DLD1 (cell line): Measurements from ENCODE around the gene PAK1IP1.
"Not testable (repeated sequence)": the region's sequence is repeated elsewhere in the genome, so short reads cannot be mapped to it uniquely, and the experiment has no call there.

Experiments used
- in situ Hi-C: cut with HindIII; loops from 2 replicates; pipeline ENCODE4 v1.10.0; 2017; ENCODE audit warnings: low sequenced_read_pairs

Gene PAK1IP1

GRCh38 chr6:10690651-10691445 is 3.9 kb upstream of the PAK1IP1 start:
- in situ Hi-C loops: no loop called here

DNA sequence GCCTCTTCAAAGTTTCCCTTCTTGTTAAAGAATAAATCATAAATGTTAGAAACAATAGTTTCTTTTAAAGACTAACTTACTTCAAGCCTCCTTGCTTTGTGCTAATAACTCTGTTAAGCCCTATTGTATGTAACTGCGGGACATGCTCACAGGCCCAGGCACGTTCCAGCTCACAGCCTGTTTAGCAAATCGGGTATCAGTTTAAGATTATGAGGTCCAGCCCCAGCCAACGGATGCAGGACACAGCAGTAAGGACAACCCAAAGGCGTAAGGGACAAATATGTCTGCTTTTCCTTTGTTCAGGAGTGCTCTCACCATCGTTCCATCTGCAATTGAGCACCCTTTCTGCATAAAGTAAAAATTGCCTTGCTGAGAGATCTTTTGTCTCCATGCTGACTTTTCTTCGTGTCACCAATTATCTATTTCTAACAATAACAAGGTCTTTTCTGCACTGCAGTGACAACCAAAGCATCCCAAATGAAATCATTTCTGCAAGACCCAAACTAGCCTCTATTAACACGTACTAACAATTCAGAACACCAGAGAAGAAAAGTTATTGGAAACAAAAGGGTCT is 1.7 kb upstream of the PAK1IP1 start:
- in situ Hi-C loops: no loop called here

GRCh38 chr6:10695086-10695657 is 400 bp downstream of the PAK1IP1 start:
- in situ Hi-C loops: no loop called here

- in situ Hi-C loops: no loop called here
Measured at GRCh38 chr6:10696655-10697054, 1.9 kb downstream of the PAK1IP1 start.

DNA sequence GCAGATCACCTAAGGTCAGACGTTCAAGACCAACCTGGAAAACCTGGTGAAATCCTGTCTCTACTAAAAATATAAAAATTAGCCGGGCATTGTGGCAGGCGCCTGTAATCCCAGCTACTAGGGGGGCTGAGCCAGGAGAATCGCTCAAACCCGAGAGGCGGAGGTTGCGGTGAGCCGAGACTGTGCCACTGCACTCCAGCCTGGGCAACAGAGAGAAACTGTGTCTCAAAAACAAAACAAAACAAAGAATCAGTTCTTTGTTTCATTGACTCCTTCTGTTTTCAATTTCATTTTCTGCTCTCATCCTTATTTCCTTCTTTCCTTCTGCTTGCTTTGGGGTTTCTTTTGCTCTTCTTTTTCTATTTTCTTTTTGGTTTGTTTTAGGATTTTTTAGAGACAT is 19.2 kb downstream of the PAK1IP1 start:
- in situ Hi-C loops: no loop called here

DNA sequence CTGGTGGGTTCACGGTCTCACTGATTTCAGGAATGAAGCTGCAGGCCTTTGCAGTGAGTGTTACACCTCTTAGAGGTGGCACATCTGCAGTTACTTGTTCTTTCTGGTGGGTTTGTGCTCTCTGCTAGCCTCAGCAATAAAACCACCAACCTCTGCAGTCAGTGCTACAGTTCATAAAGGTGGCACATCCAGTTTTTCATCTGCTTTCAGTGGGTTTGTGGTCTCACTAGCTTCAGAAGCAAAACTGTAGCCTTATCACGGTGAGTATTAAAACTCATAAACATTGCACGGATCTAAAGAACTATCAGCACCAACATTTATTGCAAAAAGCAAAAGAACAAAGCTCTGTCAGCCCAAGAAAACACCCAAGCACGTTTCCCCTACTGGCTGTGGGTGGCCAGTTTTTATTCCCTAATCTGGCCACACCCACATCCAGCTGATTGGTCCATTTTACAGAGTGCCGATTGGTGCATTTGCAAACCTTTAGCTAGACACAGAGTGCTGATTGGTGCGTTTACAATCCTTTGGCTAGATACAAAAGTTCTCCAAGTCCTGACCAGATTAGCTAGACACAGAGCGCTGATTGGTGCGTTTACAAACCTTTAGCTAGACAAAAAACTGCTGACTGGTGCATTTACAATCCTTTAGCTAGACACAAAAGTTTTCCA is 24.7 kb downstream of the PAK1IP1 start:
- in situ Hi-C loops: no loop called here

GRCh38 chr6:10719964-10720264 is 25.1 kb downstream of the PAK1IP1 start:
- in situ Hi-C loops: no loop called here

GRCh38 chr6:10720265-10720959 is 25.6 kb downstream of the PAK1IP1 start:
- in situ Hi-C loops: no loop called here

DNA sequence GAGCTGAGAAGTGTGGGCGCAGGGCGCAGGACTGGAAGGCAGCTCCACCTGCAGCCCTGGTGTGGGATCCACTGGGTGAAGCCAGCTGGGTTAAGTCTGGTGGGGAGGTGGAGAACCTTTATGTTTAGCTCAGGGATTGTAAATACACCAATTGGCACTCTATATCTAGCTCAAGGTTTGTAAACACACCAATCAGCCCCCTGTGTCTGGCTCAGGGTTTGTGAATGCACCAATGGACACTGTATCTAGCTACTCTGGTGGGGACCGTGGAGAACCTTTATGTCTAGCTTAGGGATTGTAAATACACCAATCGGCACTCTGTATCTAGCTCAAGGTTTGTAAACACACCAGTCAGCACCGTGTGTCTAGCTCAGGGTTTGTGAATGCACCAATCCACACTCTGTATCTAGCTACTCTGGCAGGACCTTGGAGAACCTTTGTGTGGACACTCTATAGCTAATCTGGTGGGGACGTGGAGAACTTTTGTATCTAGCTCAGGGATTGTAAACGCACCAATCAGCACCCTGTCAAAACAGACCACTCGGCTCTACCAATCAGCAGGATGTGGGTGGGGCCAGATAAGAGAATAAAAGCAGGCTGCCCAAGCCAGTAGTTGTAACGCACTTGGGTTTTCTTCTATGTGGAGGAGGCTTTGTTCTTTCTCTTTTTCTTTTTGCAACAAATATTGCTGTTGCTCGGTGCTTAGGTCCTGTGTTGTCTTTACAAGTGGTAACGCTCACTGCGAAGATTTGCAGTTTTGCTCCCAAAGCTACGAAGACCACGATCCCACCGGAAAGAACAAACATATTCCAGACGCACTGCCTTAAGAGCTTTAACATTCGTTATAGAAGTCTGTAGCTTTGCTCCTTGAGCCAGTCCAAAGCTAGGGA is 26.4 kb downstream of the PAK1IP1 start:
- in situ Hi-C loops: not testable (repeated sequence)

DNA sequence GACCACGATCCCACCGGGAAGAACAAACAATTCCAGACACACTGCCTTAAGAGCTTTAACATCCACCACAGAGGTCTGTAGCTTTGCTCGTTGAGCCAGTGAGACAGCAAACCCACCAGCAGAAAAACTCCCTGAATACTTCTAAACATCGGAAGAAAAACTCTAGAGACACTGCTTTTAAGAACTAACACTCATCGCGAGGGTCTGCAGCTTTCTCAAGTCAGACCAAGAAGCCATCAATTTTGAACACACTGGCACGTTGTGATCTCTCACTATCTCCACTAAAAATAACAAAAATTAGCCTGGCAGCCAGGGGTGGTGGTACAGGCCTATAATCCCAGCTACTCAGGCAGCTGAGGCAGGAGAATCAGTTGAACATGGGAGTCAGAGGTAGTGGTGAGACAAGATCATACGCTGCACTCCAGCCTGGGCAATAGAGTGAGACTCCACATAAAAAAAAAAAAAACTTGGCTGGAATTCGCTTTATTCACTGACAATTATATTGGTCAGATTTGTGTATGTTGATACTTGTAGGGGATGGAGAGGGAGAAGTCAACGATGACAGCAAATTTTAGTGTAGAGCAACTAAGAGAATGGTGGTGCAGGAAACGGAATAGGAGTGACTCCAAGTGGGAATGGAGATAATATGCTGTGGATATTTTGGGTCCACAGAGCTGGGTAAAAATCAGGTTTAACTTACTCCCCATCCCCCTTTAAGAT is 27.2 kb downstream of the PAK1IP1 start:
- in situ Hi-C loops: no loop called here

- in situ Hi-C loops: no loop called here
Measured at GRCh38 chr6:10722570-10722819, 27.7 kb downstream of the PAK1IP1 start.

DNA sequence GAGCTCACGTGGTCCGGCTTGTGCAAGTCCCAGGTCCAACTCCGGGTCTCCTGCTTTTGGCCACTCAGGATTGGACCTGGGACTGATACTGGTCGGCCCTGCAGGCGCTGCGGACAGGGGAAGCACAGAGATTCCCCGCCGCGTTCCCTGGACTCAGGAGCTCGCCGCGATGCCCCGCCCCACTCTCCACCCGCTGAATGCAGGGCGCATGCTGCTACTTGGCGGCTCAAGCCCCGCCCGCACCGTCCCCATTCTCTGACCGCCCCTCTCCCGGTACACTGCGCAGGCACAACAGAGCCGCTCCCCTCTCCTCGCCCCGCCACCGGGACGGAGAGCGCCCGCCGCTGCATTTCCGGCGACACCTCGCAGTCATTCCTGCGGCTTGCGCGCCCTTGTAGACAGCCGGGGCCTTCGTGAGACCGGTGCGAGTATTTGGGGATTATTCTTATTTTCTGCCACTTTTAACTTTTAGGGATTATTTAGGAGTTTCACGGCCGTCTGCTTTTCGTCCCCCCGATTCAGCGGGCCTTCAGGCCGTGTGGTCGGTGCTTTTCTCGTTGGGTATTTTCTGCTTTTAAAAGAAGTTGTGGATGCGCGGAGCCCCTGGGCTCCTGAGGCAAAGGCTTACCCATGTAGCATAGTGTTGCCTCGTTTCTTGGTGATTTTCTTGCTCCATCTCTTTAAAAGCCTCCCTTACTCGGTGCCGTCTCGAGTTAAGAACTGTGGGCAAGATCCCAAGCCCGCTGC is 28.2 kb downstream of the PAK1IP1 start, which contains the start of gene TMEM14C:
TSS of gene TMEM14C (plus strand) at position 251 of the 747 bp plus-strand sequence. CDS start 1,544 bp downstream, outside the sequence.
- in situ Hi-C loops: no loop called here

DNA sequence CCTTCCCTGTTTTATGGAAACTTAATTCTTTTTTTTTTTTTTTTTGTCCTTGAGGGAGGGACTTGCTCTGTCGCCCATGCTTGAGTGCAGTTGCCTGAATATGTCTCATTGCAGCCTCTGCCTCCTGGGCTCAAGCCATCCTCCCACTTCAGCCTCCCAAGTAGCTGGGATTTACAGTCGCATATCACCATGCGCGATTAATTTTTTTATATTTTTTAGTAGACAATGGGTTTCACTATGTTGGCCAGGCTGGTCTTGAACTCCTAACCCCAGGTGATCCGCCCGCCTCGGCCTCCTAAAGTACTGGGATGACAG is 28.8 kb downstream of the PAK1IP1 start:
- in situ Hi-C loops: no loop called here

GRCh38 chr6:10725044-10725443 is 30.3 kb downstream of the PAK1IP1 start:
- in situ Hi-C loops: no loop called here

GRCh38 chr6:10725716-10726115 is 30.9 kb downstream of the PAK1IP1 start:
- in situ Hi-C loops: no loop called here

GRCh38 chr6:10730254-10730653 is 35.5 kb downstream of the PAK1IP1 start:
- in situ Hi-C loops: no loop called here

DNA sequence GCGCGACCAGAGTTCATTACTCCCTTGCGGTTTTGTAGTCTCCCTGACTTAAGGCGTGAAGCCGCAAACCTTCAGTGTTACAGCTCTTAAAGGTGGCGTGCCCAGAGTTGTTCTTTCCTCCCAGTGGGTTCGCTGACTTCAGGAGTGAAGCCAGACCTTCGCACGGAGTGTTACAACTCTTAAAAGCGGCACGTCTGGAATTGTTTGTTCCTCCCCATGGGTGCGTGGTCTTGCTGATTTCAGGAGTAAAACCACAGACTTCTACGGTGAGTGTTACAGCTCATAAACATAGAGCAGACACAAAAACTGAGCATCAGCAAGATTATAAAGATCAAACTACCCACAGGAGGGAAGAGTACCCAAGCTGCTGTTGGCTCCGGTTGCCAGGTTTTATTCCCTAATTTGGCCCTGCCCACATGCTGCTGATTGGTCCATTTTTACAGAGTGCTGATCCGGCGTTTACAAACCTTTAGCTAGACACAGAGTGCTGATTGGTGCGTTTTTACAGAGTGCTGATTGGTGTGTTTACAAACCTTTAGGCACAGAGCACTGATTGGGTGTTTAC is 38.5 kb downstream of the PAK1IP1 start:
- in situ Hi-C loops: no loop called here

- in situ Hi-C loops: no loop called here
Measured at GRCh38 chr6:10733863-10734262, 39.1 kb downstream of the PAK1IP1 start.

- in situ Hi-C loops: no loop called here
Measured at GRCh38 chr6:10736731-10737130, 42.0 kb downstream of the PAK1IP1 start.
